Activated B cell treated with CpG ODN at 0.5 μM for 24 hours (primary cell): Measurements from ENCODE around the gene ZNF536. TPM values are rescaled to one million over a fixed set of nuclear protein-coding genes. Genes with fewer than 3 reads are reported as not detected.

ENCODE experiments used
- ATAC-seq: fragments of 200-7000 bp; cut with Tn5 transposase; one replicate; pipeline ENCODE4 v1.10.0; 2021; ENCODE audit warnings: low read depth, mild to moderate bottlenecking, moderate library complexity
- CTCF ChIA-PET: fragments of 350-600 bp; sonication (Branson Sonifier 250); formaldehyde crosslinking; loops from one replicate; lab custom pipeline; 2021; ENCODE audit warnings: antibody characterized with exemption; lab: Charles Lee
- POLR2A ChIA-PET: fragments of 350-600 bp; sonication (Branson Sonifier 250); formaldehyde crosslinking; loops from one replicate; lab custom pipeline; 2021; ENCODE audit warnings: antibody characterized with exemption; lab: Charles Lee
- DNase-seq: peaks from one replicate; pipeline ENCODE4 v3.0.0; 2022
- H3K27ac Mint-ChIP-seq: one replicate; pipeline ENCODE4 v1.8.0; 2020; ENCODE audit warnings: mixed read lengths
- H3K27me3 Mint-ChIP-seq: one replicate; pipeline ENCODE4 v1.8.0; 2021; ENCODE audit warnings: mixed read lengths
- H3K36me3 Mint-ChIP-seq: one replicate; pipeline ENCODE4 v1.8.0; 2021; ENCODE audit warnings: low read depth, mixed read lengths
- H3K4me1 Mint-ChIP-seq: one replicate; pipeline ENCODE4 v1.8.0; 2021; ENCODE audit warnings: mixed read lengths
- H3K4me3 Mint-ChIP-seq: one replicate; pipeline ENCODE4 v1.8.0; 2020; ENCODE audit warnings: mild to moderate bottlenecking, mixed read lengths
- H3K9me3 Mint-ChIP-seq: one replicate; pipeline ENCODE4 v1.8.0; 2020; ENCODE audit warnings: mixed read lengths
- CTCF ChIP-seq: fragments of 200-600 bp; IDR thresholded peaks from one replicate; pipeline ENCODE4 v1.8.0; 2022; ENCODE audit warnings: antibody characterized with exemption, mild to moderate bottlenecking
- intact Hi-C: fragments of 100-400 bp; cut with micrococcal nuclease; formaldehyde crosslinking; loops from one replicate; pipeline ENCODE4 v1.15.1; 2024
- total RNA-seq: library from RNA; stranded (reverse); gene quantifications from 2 replicates; pipeline ENCODE4 v1.2.3, GENCODE V29; 2022

Gene ZNF536
- total RNA-seq, 1 donor from 2014 or later: not detected

GRCh38 chr19:30551271-30551670, 179.1 kb downstream of the ZNF536 start:
- Mint-ChIP-seq H3K4me1 (no peaks in the 10 kb centered on the region), H3K27ac (no peak overlapping the region), H3K27me3 (peaks cover 2% of the 10 kb centered on the region), H3K4me3 (no peak overlapping the region), H3K9me3 (no peaks in the 10 kb centered on the region), H3K36me3 (no peaks in the 10 kb centered on the region)
- ATAC-seq (no peak), DNase-seq (no peak)
- intact Hi-C loops: no loop called here
- CTCF ChIA-PET: no interaction called here
- TF ChIP-seq CTCF: no peak
- POLR2A ChIA-PET: no interaction called here

- Mint-ChIP-seq H3K27ac (no peak overlapping the region), H3K27me3 (peaks cover 2% of the 10 kb centered on the region), H3K4me1 (no peaks in the 10 kb centered on the region), H3K9me3 (no peaks in the 10 kb centered on the region), H3K4me3 (no peak overlapping the region), H3K36me3 (no peaks in the 10 kb centered on the region)
- ChIA-PET CTCF (no interaction called here), POLR2A (no interaction called here)
- DNase-seq (no peak), ATAC-seq (no peak)
- TF ChIP-seq CTCF: no peak
- intact Hi-C loops: no loop called here
These were observed 180.4 kb downstream of the ZNF536 start for GRCh38 chr19:30552593-30552992.

GRCh38 chr19:30555075-30555790, 183.0 kb downstream of the ZNF536 start:
- Mint-ChIP-seq H3K4me1 (no peaks in the 10 kb centered on the region), H3K27me3 (peaks cover 2% of the 10 kb centered on the region), H3K9me3 (no peaks in the 10 kb centered on the region), H3K4me3 (no peak overlapping the region), H3K27ac (no peak overlapping the region), H3K36me3 (no peaks in the 10 kb centered on the region)
- TF ChIP-seq CTCF: no peak
- DNase-seq: no peak
- intact Hi-C loops: no loop called here
- CTCF ChIA-PET: no interaction called here
- POLR2A ChIA-PET: no interaction called here
- no peak for ATAC-seq

GRCh38 chr19:30555791-30556110, 183.6 kb downstream of the ZNF536 start:
- Mint-ChIP-seq H3K27ac (no peak overlapping the region), H3K4me1 (no peaks in the 10 kb centered on the region), H3K9me3 (no peaks in the 10 kb centered on the region), H3K36me3 (no peaks in the 10 kb centered on the region), H3K27me3 (peaks cover 2% of the 10 kb centered on the region), H3K4me3 (no peak overlapping the region)
- DNase-seq: no peak
- CTCF ChIA-PET: no interaction called here
- POLR2A ChIA-PET: no interaction called here
- intact Hi-C loops: no loop called here
- no peak for ATAC-seq
- TF ChIP-seq CTCF: no peak

GRCh38 chr19:30556230-30556711, 184.1 kb downstream of the ZNF536 start:
- Mint-ChIP-seq H3K9me3 (no peaks in the 10 kb centered on the region), H3K4me1 (no peaks in the 10 kb centered on the region), H3K27me3 (peaks cover 2% of the 10 kb centered on the region), H3K27ac (no peak overlapping the region), H3K4me3 (no peak overlapping the region), H3K36me3 (no peaks in the 10 kb centered on the region)
- DNase-seq: no peak
- ChIA-PET POLR2A (no interaction called here), CTCF (no interaction called here)
- intact Hi-C loops: no loop called here
- no peak for TF ChIP-seq CTCF
- no peak for ATAC-seq
